WERI-Rb-1 (cell line): ENCODE measurements around the gene NTN1.

Experiments used
- DNase-seq: peaks from one replicate; pipeline ENCODE4 v3.0.0-alpha.2; 2020
- H3K27ac ChIP-seq: fragments of 250-450 bp; sonication (Bioruptor Pico); 2 replicates; pipeline ENCODE4 v1.5.1; 2020; ENCODE audit warnings: mild to moderate bottlenecking, moderate library complexity
- H3K27me3 ChIP-seq: fragments of 250-450 bp; sonication (Bioruptor Pico); 2 replicates; pipeline ENCODE4 v1.5.1; 2021; ENCODE audit warnings: mild to moderate bottlenecking, low read depth, moderate library complexity; ENCODE audit not compliant: insufficient read depth, severe bottlenecking
- H3K36me3 ChIP-seq: fragments of 250-450 bp; sonication (Bioruptor Pico); 2 replicates; pipeline ENCODE4 v1.5.1; 2020; ENCODE audit warnings: mild to moderate bottlenecking, moderate library complexity
- H3K4me3 ChIP-seq: 2 replicates; pipeline ENCODE4 v1.5.1; 2011; ENCODE audit warnings: low read depth, mild to moderate bottlenecking, control low read depth, low read length
- H3K9me3 ChIP-seq: fragments of 250-450 bp; sonication (Bioruptor Pico); 2 replicates; pipeline ENCODE4 v1.5.1; 2021; ENCODE audit warnings: mild to moderate bottlenecking, moderate library complexity; ENCODE audit not compliant: severe bottlenecking
- TF ChIP-seq, protein P1 (sequence below): IDR thresholded peaks from 2 replicates; pipeline ENCODE4 v1.5.1; 2011; ENCODE audit warnings: low read depth, mild to moderate bottlenecking, control low read depth, inconsistent platforms, low read length

The NTN1 gene

DNA sequence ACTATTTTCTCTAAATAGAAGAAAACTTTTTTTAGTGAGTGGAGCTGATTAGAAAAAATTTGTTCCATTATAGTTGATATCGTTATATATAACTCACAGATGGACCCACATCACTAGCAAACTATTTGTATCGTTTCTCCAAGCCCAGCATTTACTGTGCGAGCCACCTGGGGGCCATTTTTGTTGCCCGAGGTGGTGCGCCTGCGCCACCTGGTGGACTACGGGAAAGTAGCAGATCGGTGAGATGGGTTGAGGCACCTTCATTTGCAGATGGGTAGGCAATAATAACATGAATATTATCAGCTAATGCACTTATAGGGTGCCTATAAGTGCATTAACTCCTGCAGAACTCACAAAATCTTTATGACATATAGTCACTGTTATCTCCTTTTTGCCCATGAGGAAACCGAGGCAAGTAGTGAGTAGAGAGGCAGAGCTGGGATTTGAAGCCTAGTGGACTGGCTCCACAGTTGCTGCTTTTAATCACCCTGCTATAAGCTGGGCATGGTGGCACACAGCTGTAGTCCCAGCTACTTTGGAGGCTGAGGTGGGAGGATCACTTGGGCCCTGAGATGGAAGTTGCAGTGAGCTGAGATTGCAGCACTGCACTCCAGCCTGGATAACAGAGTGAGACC, 23.2 kb upstream of the NTN1 start:
- Histone ChIP-seq H3K27ac (no peak overlapping the region), H3K36me3 (no peaks in the 10 kb centered on the region), H3K4me3 (no peak overlapping the region), H3K9me3 (no peaks in the 10 kb centered on the region), H3K27me3 (peaks cover 9% of the 10 kb centered on the region)
- TF ChIP-seq, protein P1, sequence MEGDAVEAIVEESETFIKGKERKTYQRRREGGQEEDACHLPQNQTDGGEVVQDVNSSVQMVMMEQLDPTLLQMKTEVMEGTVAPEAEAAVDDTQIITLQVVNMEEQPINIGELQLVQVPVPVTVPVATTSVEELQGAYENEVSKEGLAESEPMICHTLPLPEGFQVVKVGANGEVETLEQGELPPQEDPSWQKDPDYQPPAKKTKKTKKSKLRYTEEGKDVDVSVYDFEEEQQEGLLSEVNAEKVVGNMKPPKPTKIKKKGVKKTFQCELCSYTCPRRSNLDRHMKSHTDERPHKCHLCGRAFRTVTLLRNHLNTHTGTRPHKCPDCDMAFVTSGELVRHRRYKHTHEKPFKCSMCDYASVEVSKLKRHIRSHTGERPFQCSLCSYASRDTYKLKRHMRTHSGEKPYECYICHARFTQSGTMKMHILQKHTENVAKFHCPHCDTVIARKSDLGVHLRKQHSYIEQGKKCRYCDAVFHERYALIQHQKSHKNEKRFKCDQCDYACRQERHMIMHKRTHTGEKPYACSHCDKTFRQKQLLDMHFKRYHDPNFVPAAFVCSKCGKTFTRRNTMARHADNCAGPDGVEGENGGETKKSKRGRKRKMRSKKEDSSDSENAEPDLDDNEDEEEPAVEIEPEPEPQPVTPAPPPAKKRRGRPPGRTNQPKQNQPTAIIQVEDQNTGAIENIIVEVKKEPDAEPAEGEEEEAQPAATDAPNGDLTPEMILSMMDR: peak; percentile 88
- peak; percentile 73 for DNase-seq

DNA sequence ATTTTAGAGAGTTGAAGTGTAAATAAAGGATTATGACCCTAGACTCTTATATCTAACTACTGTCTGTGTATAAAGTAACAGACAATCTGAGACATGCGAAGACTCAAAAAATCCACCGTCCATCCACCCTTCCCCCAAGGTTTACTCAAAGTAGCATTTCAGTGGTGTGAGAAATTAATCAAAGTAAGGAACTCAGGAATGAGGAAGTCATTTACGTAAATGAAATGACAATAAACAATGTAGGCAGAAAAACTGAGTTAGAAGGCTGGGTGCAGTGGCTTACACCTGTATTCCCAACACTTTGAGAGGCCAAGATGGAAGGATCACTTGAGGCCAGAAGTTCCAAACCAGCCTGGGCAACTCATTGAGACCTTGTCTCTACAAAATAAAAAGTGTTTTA, 19.8 kb upstream of the NTN1 start:
- DNase-seq: no peak
- H3K36me3 ChIP-seq: no peaks in the 10 kb centered on the region
- H3K27me3 ChIP-seq: peaks cover 28% of the 10 kb centered on the region
- no peaks in the 10 kb centered on the region for H3K9me3 ChIP-seq
- H3K4me3 ChIP-seq: no peak overlapping the region
- H3K27ac ChIP-seq: no peak overlapping the region
- TF ChIP-seq, protein P1: no peak

DNA sequence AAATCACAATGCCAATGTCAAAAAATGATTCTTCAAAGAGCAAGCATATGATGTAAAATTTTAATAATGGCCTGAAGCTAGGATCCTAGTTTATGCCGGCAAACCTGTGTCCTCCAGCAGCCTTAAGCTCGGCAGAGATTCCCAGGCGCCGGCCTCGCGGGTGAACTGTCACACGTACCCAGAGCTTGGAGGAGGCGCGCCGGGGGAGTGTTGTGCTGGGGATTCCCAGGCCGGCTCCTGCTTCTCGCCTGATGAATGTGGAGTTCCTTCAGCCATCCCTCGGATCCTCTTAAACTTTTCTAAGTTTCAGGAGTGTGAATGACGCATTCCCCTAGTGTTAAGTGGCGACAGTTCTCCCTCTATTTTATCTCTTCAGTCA, 19.1 kb upstream of the NTN1 start:
- H3K9me3 ChIP-seq: no peaks in the 10 kb centered on the region
- DNase-seq: no peak
- peaks cover 28% of the 10 kb centered on the region for H3K27me3 ChIP-seq
- no peaks in the 10 kb centered on the region for H3K36me3 ChIP-seq
- no peak overlapping the region for H3K27ac ChIP-seq
- TF ChIP-seq, protein P1: no peak
- H3K4me3 ChIP-seq: no peak overlapping the region; the same call in 1 of the 2 replicates

DNA sequence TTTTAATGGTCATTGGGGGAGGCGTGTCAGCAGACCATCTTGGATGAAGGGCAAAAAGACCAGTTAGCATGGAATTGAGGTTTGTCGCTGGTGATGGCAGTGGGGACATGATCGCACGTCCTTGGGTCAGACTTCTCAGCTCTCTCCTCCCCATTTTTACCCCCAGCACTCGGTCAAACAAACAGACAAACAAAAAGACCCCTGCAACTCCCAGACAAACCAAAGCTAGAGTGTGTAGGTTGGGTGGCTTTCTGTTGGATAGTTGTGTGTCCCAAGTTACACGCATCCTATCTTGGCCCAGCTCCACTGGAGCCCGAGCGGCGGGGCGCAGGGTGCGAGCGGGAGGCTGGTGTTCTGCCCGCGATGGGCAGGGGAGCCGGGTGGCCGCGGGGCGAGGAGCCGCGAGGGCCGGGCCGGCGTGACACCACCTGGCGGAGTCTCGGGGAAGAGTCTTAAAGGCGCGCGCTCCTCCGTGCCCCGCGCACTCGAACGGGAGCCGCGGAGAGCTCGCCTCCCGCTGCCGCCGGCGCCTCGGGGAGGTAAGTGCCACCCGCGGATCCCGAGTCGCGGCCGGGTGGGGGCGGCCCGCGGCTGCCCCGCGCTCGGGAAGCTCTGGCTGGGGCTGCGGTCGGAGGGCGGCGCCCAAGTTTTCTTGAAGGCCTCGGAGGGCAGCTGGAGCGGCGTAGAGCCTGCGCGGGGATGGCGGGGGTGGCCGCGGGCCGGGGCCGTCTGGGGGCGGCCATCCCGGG, 18.5 kb upstream of the NTN1 start:
- Histone ChIP-seq H3K36me3 (no peaks in the 10 kb centered on the region), H3K27ac (no peak overlapping the region), H3K4me3 (peak overlapping the region; percentile 40), H3K9me3 (no peaks in the 10 kb centered on the region), H3K27me3 (peaks cover 28% of the 10 kb centered on the region)
- TF ChIP-seq, protein P1: peak; percentile 48
- peak; percentile 68 for DNase-seq

DNA sequence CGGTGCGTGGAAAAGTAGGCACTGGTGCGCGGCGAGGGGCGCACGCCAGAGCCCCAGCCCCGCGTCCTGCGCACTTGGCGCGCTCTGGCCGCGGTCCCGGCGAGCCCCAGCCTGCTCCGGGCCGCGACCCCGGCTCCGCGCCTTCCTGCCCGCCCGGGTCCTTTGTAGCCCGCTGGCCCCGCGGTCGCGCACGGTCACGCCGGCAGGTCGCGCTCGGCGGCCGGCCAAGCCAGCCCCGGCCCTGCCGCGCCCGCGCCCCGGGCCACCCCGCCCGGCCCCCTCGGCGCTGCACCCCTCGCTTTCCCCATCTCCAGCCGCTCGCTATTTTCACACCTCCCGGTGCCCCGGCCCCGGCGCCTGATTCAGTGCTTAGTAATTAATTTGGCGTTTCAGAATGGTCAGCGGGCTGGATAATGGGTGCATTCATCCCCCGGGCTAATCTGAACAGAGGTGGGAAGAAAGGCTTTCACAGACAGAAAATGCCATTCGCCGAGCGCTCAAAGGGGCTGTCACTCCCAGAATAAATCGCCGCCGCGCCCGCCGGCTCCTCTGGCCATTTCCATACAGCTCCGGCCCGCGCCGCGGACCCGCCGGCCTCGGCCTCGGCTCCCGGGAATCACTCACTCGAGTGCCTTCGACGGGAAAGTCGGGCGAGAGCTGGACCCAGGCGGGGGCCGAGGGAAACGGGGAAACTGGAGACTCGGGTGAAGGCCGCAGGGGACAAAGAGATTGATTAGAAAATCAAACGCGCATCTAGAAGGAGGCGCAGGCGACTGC, 17.8 kb upstream of the NTN1 start:
- Histone ChIP-seq H3K27me3 (peaks cover 28% of the 10 kb centered on the region), H3K4me3 (peak overlapping the region; percentile 40), H3K36me3 (no peaks in the 10 kb centered on the region), H3K27ac (peak overlapping the region; percentile 25; the same call in 1 of the 2 replicates), H3K9me3 (no peaks in the 10 kb centered on the region)
- DNase-seq: peak; percentile 41
- TF ChIP-seq, protein P1: no peak
